GM18508 (cell line): ENCODE data around the gene KRTAP4-2.
"Not testable (repeated sequence)": the region's sequence is repeated elsewhere in the genome, so short reads cannot be mapped to it uniquely, and the experiment has no call there.

Experiments
- ATAC-seq: cut with Tn5 transposase; IDR thresholded peaks from one replicate; pipeline ENCODE4 v1.9.1; 2021; ENCODE audit warnings: moderate number of reproducible peaks; ENCODE audit not compliant: insufficient read depth, unreplicated experiment

Gene KRTAP4-2

DNA sequence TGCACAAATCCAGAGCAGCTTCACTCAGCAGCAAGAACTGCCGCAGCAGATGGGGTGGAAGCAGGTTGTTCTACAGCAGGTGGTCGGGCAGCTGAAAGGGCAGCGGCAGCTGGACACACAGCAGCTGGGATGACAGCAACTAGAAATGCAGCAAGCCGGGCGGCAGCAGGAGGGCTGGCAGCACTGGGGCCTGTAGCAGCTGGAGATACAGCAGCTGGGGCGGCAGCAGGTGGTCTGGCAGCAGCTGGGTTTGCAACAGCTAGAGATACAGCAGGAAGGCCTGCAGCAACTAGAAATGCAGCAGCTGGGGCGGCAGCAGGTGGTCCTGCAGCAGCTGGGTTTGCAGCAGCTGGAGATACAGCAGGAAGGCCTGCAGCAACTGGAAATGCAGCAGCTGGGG, 10.5 kb downstream of the KRTAP4-2 start:
- no peak for ATAC-seq

GRCh38 chr17:41163828-41164227, 14.2 kb downstream of the KRTAP4-2 start:
- ATAC-seq, result no peak

- no peak for ATAC-seq
These were observed 17.4 kb downstream of the KRTAP4-2 start, which contains the start of gene KRTAP4-4 for GRCh38 chr17:41160648-41161047. KRTAP4-4 (minus strand) TSS chr17:41160748; CDS start chr17:41160691, 57 bp downstream.

DNA sequence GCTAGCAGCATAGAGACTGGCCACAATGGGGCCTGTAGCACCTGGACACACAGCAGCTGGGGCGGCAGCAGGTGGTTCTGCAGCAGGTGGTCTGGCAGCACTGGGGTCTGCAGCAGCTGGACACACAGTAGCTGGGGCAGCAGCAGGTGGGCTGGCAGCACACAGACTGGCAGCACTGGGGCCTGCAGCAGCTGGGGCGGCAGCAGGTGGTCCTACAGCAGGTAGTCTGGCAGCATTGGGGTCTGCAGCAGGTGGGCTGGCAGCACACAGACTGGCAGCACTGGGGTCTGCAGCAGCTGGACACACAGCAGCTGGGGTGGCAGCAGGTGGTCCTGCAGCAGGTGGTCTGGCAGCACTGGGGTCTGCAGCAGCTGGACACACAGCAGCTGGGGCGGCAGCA, 17.8 kb downstream of the KRTAP4-2 start:
- not testable (repeated sequence) for ATAC-seq

GRCh38 chr17:41153856-41154255, 24.2 kb downstream of the KRTAP4-2 start:
- ATAC-seq, result no peak

- ATAC-seq, result no peak
These were observed 26.5 kb downstream of the KRTAP4-2 start for GRCh38 chr17:41151525-41151924.

GRCh38 chr17:41150026-41150425, 28.0 kb downstream of the KRTAP4-2 start:
- ATAC-seq, result no peak

DNA sequence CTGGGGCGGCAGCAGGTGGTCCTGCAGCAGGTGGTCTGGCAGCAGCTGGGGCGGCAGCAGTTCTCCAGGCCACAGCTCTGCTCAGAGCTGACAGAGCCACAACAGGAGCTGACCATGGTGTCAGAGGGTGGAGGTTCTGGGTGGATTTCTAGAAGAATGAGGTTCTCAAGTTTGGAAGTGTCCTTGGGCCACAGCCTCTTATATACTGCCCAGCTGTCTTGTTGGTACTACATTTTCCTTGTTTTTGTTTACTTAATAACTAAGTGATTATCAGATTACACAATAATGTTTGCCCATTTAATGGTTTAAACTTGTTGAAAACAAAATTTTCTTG, 28.4 kb downstream of the KRTAP4-2 start, which contains the start of gene KRTAP4-5:
Gene KRTAP4-5 (minus strand): TSS at position 174 of the 334 bp plus-strand sequence. CDS start 58 bp downstream, at position 116.
- no peak for ATAC-seq

- not testable (repeated sequence) for ATAC-seq
These were observed 28.9 kb downstream of the KRTAP4-2 start for GRCh38 chr17:41148971-41149651.

DNA sequence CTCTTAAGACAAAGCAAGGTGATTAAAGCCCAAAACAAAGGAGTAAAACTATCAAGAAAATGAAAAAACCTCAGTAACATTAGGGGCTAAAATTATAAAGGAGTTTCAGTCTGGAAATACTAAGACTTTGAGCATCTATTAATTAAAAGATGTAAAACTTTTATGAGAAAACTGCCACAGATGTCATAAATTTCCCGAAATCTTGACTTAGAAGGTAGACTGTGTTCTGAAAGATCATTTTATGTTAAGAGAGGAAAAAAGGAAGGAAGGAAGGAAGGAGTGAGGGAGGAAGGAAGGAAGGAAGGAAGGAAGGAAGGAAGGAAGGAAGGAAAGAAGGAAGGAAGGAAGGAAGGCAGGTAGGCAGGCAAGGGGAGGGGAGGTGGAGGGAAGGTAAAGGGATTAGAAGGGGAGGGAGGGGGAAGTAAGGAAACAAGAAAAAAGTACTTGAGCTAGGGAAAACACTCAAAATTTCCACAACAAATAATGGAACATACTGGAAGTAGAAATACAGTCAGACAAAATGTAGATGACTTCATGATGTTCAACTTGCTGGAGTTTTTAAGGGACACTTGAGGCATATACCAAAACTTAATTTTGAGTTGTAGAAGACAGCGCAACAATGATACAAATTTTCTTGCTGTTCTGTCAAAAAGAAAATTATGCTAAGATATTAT, 30.4 kb downstream of the KRTAP4-2 start:
- ATAC-seq, result no peak

DNA sequence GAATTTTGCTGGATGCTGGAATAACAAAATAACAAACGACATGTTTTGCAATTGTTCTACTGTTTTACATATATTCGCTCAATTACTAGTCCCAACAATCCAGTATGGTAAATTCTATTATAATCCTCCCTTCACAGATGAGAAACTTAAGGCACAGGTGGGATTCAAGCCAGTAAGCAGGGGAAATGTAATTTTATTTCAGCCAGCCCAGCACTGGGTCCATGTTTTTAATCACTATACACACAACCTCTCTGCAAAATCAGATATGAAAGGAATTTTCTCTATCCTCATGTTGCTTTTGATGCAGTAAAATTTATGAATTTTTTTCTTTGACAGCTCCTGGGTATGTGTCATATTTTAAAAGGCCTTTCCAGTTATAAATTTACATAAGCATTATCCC, 32.8 kb downstream of the KRTAP4-2 start:
- no peak for ATAC-seq

- ATAC-seq, result no peak
These were observed 33.2 kb downstream of the KRTAP4-2 start for GRCh38 chr17:41144846-41145245.

GRCh38 chr17:41141361-41141760, 36.7 kb downstream of the KRTAP4-2 start:
- ATAC-seq, result no peak

DNA sequence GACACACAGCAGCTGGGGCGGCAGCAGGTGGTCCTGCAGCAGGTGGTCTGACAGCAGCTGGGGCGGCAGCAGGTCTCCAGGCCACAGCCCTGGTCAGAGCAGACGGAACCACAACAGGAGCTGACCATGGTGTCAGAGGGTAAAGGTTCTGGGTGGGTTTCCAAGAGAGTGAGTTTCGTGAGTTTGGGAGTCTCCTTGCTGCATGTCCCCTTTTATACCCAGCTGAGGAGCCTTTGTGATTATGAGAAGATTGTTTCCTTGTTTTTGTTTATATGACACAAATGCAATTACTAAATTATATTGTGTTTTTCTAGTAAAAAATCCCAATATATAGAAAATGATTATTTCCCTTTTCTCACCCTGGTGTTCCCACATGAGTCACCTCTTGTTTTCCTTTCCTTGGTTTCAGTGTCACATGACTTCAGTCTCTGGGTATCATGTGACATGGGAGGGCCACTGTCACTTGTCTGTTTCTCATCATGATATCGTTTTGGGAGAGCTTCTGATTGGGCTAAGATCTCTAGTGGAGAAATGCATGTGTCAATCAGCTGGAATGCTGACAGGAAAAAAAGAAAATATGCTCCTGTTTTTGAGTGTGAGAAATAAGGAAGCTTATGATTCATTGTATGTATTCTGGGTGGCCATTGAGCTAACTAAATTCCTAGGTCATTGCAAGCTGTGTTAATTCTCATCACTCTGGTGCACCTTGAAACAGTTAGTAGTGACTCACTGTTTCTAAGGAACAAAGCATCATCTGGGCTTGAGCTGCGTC, 37.5 kb downstream of the KRTAP4-2 start, which contains the start of gene KRTAP4-6:
Gene KRTAP4-6 (minus strand): TSS at position 185 of the 772 bp plus-strand sequence. CDS start 57 bp downstream, at position 128.
- ATAC-seq, result no peak

DNA sequence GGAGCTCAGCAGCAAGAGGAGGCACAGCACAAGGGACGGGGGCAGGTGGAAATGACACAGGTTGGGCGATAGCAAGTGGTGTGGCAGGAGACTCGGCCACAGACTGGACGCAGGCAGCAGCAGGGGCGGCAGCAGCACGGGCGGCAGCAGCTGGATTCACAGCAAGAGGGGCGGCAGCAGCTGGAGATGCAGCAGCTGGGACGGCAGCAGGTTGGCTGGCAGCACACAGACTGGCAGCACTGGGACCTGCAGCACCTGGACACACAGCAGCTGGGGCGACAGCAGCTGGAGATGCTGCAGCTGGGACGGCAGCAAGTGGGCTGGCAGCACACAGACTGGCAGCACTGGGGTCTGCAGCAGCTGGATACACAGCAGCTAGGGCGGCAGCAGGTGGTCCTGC, 38.2 kb downstream of the KRTAP4-2 start:
- not testable (repeated sequence) for ATAC-seq

DNA sequence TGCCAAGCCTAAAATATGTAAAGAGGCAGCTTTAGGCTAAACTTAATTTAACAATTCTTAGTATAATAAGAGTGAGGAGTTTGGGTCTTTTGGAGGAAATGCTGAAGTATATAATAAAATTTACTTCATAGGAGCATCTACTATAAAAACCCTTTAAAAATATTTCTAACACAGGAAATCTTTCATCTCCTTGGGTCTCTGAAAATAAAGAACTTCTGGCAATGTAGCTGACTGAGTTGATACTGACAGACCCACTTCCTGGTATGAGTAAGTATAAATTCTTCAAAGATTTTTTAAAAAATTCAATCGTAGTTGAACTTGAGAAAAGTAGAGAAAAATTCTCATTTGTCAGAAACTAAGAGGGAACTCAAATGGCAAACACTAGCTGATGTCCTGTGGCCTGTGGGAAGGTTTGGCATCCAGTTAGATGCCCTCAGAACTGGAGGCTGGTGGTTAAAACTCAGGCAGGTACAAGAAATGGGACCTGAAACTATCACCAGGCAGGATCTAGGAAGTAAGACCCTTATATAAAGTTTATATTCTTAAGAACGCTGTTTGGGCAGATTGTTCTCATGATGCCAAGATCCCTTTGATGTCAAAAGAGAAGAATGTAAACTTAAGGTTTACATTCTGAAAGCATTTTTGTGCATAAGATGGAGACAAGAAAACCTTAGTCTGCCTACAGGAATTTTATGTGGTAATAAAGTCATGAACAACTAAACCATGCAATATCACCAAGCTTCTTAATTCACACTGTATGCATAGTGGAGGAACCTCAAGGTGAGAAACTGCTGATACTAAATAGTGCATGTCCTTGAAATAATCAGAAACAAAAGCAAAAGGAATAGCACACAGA, 43.9 kb downstream of the KRTAP4-2 start:
- no peak for ATAC-seq

- ATAC-seq, result no peak
These were observed 46.0 kb downstream of the KRTAP4-2 start for GRCh38 chr17:41131979-41132378.
